Activated naive CD4-positive, alpha-beta T cell treated with anti-CD3 and anti-CD28 coated beads, Interleukin-2, amount 10 ng/mL, durations not matched to agents 7 days and 5 days (primary cell): ENCODE data around the gene GREB1.

Source experiments
- CTCF ChIA-PET: fragments of 350-600 bp; sonication (Branson Sonifier 250); formaldehyde crosslinking; loops from one replicate; lab custom pipeline; 2021; ENCODE audit warnings: antibody characterized with exemption; lab: Charles Lee
- DNase-seq: peaks from one replicate; pipeline ENCODE4 v3.0.0-alpha.2; 2020
- H3K27ac Mint-ChIP-seq: one replicate; pipeline ENCODE4 v1.8.0; 2021; ENCODE audit warnings: mild to moderate bottlenecking, moderate library complexity, mixed read lengths
- H3K27me3 Mint-ChIP-seq: one replicate; pipeline ENCODE4 v1.8.0; 2021; ENCODE audit warnings: mild to moderate bottlenecking, mixed read lengths
- H3K36me3 Mint-ChIP-seq: one replicate; pipeline ENCODE4 v1.8.0; 2021; ENCODE audit warnings: mixed read lengths
- H3K4me1 Mint-ChIP-seq: one replicate; pipeline ENCODE4 v1.8.0; 2021; ENCODE audit warnings: mixed read lengths
- H3K4me3 Mint-ChIP-seq: one replicate; pipeline ENCODE4 v1.8.0; 2021; ENCODE audit warnings: mild to moderate bottlenecking, moderate library complexity, mixed read lengths
- H3K9me3 Mint-ChIP-seq: one replicate; pipeline ENCODE4 v1.8.0; 2021; ENCODE audit warnings: mixed read lengths

Gene GREB1

GRCh38 chr2:11674983-11675382 is 141.1 kb downstream of the GREB1 start:
- DNase-seq: no peak
- Mint-ChIP-seq H3K27me3 (peaks cover 68% of the 10 kb centered on the region), H3K4me1 (peaks cover 2% of the 10 kb centered on the region), H3K4me3 (no peak overlapping the region), H3K36me3 (no peaks in the 10 kb centered on the region), H3K27ac (no peak overlapping the region), H3K9me3 (no peaks in the 10 kb centered on the region)
- CTCF ChIA-PET: no interaction called here

DNA sequence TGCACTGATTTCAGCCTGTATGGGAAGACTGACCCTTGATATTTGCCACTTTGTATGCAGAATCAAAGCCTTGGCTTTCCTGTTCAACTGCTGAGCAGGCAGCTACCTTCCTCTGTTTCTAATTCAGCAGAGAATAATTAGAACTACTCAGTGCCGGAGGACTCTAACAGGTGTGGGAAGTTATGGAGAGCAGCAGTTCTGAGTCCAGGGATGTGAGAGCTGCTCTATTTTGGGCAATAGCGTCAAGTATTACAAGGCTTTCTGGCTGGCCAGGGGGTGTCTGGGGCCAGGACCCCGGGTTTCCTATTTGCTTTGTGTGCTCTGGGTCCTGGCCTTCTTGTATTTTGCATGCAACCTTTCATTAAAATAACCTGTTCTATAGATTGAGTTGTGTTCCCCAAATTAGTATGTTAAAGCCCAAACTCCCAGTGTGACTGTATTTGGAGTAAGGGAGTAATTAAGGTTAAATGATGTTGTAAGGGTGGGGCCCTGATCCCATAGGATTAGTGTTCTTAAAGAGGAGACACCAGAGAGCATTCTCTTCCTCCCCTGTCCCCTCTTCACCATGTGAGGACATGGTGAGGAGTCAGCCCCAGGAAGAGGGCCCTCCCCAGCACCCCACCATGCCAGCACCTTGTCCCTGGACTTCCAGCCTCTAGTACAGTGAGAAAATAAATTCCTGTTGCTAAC is 141.7 kb downstream of the GREB1 start:
- CTCF ChIA-PET: interaction anchor here (1.9 kb wide), 1 partner anchor 10 kb away, joined by 5 read pairs; no protein-coding TSS in a partner anchor
- Mint-ChIP-seq H3K36me3 (no peaks in the 10 kb centered on the region), H3K9me3 (no peaks in the 10 kb centered on the region), H3K27me3 (peaks cover 68% of the 10 kb centered on the region), H3K4me1 (no peaks in the 10 kb centered on the region), H3K27ac (no peak overlapping the region), H3K4me3 (no peak overlapping the region)
- DNase-seq: no peak

- peaks cover 68% of the 10 kb centered on the region for H3K27me3 Mint-ChIP-seq
Measured at GRCh38 chr2:11676640-11677039, 142.8 kb downstream of the GREB1 start.

GRCh38 chr2:11677136-11678055 is 143.6 kb downstream of the GREB1 start:
- Mint-ChIP-seq H3K4me3 (no peak overlapping the region), H3K9me3 (no peaks in the 10 kb centered on the region), H3K27ac (no peak overlapping the region), H3K27me3 (peaks cover 71% of the 10 kb centered on the region), H3K4me1 (peaks cover 4% of the 10 kb centered on the region), H3K36me3 (no peaks in the 10 kb centered on the region)
- CTCF ChIA-PET: interaction anchor here (1.9 kb wide), 1 partner anchor 8 kb away, joined by 5 read pairs; no protein-coding TSS in a partner anchor
- DNase-seq: no peak

More at GRCh38 chr2:11676640-11677039, 142.8 kb downstream of the GREB1 start:
- Mint-ChIP-seq H3K27ac (no peak overlapping the region), H3K4me1 (no peaks in the 10 kb centered on the region), H3K36me3 (no peaks in the 10 kb centered on the region), H3K9me3 (no peaks in the 10 kb centered on the region), H3K4me3 (no peak overlapping the region)
- CTCF ChIA-PET: interaction anchor here (0.6 to 1.9 kb wide), 3 partner anchors 9 to 557 kb away, joined by 3 to 5 read pairs (median 4); no protein-coding TSS in a partner anchor
- no peak for DNase-seq

- Mint-ChIP-seq H3K4me1 (peaks cover 5% of the 10 kb centered on the region), H3K27ac (no peak overlapping the region), H3K9me3 (no peaks in the 10 kb centered on the region), H3K36me3 (no peaks in the 10 kb centered on the region), H3K27me3 (peaks cover 75% of the 10 kb centered on the region), H3K4me3 (no peak overlapping the region)
- CTCF ChIA-PET: interaction anchor here (20.4 kb wide), 1 partner anchor 104 kb away, joined by 362 read pairs; no protein-coding TSS in a partner anchor
- no peak for DNase-seq
Measured at GRCh38 chr2:11678306-11678960, 144.6 kb downstream of the GREB1 start.

DNA sequence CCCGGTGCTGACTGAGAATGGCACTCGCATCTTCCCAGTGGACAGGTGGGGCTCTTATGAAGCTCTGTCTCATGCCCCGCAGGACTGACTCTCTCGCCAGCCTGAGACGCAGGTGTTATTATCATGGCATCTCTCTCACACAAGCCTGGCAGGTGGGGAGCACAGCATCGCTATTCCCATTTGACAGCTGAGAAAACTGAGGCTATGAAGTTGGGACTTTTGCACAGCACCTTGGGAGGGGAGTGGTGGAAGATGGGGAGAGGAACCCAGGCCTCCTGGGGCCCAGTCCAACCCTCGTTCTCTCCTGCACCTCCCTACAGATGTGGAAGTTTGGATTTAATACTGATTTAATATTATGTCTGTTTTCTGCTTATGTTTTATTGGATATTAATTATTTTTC is 145.2 kb downstream of the GREB1 start:
- no peak for DNase-seq
- no peaks in the 10 kb centered on the region for H3K9me3 Mint-ChIP-seq
- H3K27ac Mint-ChIP-seq: no peak overlapping the region
- H3K4me3 Mint-ChIP-seq: no peak overlapping the region
- CTCF ChIA-PET: interaction anchor here (0.9 to 20.4 kb wide), 2 partner anchors 9 to 103 kb away, joined by 4 to 362 read pairs; no protein-coding TSS in a partner anchor
- peaks cover 79% of the 10 kb centered on the region for H3K27me3 Mint-ChIP-seq
- H3K4me1 Mint-ChIP-seq: peaks cover 5% of the 10 kb centered on the region
- H3K36me3 Mint-ChIP-seq: no peaks in the 10 kb centered on the region

DNA sequence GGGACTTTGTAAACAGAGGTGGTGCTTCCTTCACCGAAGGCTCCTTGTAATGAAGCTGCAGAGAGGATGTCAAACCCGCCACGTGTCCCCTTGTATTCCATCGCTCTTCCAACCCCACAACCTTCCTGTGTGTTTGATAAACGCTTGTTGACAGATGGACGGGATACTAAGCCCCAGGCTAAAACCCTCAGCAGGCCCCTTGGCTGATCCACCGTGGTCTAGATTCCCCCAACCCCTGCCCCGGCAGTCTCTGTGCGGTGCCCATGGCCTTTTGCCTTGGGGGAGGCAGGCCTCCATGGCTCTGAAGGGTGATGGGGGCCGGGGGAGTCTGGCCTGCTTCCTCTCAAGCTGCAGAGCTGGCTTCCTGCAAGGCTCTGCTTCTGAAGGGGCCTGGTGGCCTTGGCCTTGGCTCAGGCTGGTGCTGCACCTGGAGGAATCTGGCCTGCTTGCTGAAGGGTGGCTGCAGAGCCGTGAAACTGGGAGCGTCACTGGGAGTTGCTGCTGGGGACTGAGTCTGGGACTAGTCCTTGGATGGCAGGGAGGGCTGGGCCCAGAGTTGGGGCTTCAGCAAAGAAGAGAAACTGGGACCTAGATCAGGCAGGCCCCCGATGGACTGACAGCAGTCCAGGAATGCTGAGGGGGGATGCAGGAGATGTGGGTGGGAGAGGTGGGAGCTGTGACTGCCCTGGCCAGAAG is 145.8 kb downstream of the GREB1 start:
- Mint-ChIP-seq H3K4me3 (no peak overlapping the region), H3K36me3 (no peaks in the 10 kb centered on the region), H3K4me1 (peaks cover 5% of the 10 kb centered on the region), H3K9me3 (no peaks in the 10 kb centered on the region), H3K27me3 (peaks cover 76% of the 10 kb centered on the region), H3K27ac (no peak overlapping the region)
- CTCF ChIA-PET: interaction anchor here (0.9 to 20.4 kb wide), 3 partner anchors 8 to 103 kb away, joined by 4 to 362 read pairs (median 11); no protein-coding TSS in a partner anchor
- no peak for DNase-seq

DNA sequence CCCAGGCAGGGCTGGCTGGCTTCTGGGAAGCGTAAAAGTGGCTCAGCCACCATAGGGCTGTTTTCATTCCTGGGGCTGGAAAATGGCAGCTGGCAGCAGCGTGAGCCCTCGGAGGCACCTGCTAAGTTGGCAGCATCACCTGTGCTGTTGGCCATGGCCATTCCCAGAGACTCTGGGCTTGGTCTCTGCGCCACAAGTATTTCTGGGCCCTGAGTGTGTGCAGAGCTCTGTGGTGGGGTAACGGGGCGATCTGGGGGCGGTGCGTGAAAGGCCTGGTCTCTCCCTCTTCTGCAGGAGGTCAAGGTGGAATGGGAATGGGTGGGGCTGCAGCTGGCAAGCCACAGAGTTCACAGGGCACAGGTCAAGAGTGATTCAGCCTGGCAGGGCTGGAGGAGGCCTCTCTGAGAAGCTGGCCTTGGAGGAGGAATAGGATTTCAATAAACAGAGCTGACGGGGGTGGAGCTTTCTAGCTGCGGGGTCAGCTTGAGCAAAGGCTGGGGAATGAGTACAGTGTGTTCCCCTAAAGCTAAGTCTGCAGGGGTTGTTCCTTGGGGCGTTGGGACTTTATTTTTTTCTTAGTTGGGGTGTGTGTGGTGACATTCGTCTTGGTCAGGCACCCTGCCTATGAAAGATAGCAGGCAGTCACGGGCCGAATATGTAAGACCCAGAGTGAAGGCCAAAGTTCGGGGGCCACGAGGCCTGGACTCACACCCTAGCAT is 146.5 kb downstream of the GREB1 start:
- Mint-ChIP-seq H3K4me3 (no peak overlapping the region), H3K27ac (no peak overlapping the region), H3K4me1 (peaks cover 5% of the 10 kb centered on the region), H3K27me3 (peaks cover 76% of the 10 kb centered on the region), H3K36me3 (no peaks in the 10 kb centered on the region), H3K9me3 (no peaks in the 10 kb centered on the region)
- DNase-seq: no peak
- CTCF ChIA-PET: interaction anchor here (0.6 to 20.4 kb wide), 8 partner anchors 8 to 549 kb away, joined by 3 to 362 read pairs (median 4); no protein-coding TSS in a partner anchor

DNA sequence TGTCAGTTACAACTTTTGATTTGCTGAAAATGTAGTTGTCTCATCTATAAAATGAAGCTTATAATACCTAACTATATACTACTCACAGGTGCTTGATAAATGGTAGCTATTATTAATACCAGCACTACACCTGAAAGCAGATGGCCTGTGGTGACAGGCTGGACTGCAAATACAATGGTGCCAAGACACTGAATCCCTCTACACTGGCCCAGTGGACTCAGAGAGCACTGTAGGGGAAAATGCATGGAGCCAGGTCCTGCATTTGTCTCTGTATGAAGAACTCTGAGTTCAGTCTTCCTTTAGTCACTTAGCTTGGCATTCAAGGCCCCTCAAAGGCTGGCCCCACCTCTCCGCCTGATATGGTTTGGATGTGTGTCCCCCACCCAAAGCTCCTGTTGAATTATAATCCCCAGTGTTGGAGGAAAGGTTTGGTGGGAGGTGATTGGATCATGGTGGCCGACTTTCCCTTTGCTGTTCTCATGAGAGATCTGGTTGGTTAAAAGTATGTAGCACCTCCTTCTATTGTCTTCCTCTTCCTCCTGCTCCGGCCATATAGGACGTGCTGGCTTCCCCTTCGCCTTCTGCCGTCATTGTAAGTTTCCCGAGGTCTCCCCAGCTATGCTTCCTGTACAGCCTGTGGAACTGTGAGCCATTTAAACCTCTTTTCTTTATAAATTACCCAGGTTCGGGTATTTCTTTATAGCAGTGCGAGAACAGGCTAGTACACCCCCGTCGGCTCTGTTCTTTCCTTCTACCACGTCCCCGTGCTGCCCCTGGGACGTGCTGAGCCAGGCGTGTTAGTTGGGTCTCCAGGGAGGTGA is 147.3 kb downstream of the GREB1 start:
- H3K27me3 Mint-ChIP-seq: peaks cover 79% of the 10 kb centered on the region
- peaks cover 5% of the 10 kb centered on the region for H3K4me1 Mint-ChIP-seq
- CTCF ChIA-PET: interaction anchor here (0.6 to 20.4 kb wide), 8 partner anchors 10 to 549 kb away, joined by 3 to 362 read pairs (median 4); no protein-coding TSS in a partner anchor
- H3K36me3 Mint-ChIP-seq: no peaks in the 10 kb centered on the region
- H3K9me3 Mint-ChIP-seq: no peaks in the 10 kb centered on the region
- H3K27ac Mint-ChIP-seq: no peak overlapping the region
- no peak overlapping the region for H3K4me3 Mint-ChIP-seq
- DNase-seq: no peak

DNA sequence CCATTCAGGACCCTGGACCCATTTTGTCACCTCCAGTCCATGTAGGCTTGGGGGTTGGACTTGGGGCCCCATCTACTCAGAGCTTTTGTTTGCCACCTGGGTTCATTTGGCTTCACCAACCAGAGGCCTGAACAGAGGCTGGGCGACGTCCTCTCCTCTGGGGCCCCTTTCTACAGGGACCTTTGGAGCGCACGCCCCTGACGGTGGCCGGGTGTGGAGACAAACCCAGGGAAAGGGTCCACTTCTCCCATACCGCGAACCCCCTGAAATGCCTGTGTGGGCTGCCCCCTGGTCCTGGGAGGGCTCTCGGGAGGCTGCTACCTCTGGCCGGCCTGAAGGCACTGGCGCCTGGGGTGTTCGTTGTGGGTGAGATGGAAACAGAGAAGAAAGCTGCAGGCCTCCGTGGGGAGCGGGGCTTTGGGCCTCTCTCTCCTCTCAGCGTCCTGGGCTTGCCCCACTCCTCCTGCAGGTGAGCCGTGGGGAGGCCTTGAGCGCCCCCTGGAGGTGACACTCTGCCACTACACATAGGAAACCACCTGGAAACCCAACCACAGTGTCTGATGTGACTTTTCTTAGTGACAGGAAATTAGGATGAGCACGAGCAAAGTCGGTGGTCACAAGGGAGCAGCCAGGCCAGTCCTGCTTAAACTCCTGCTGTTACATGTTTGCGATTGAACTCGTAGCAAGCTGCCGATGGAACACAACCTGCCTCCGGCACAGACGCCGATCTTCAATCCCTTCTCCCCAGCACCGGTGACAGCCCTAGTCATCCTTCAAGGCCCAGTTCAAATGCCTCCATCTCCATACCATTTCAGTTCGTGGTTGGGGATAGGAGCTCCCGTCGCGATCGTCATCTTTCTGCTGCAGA is 148.1 kb downstream of the GREB1 start:
- Mint-ChIP-seq H3K4me1 (peaks cover 5% of the 10 kb centered on the region), H3K36me3 (no peaks in the 10 kb centered on the region), H3K27ac (no peak overlapping the region), H3K4me3 (no peak overlapping the region), H3K9me3 (no peaks in the 10 kb centered on the region), H3K27me3 (peaks cover 79% of the 10 kb centered on the region)
- peak; percentile 76 for DNase-seq
- CTCF ChIA-PET: interaction anchor here (0.6 to 20.4 kb wide), 9 partner anchors 11 to 550 kb away, joined by 3 to 362 read pairs (median 5); a partner anchor contains a TSS

DNA sequence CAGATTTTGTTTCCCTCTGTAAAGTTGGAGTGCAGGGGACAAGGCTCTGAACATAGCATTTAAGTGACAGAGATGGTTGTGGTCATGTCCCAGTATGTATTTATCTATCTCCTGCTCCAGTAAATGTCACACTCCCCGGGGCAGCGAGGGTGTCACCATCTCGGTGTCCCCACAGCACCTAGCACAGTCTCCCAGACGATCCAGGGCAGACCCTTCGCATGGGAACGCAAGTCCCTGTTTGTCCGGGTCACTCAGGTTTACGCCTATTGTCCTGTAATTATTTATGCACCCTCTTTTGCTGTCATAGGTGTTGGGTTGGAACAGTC is 148.7 kb downstream of the GREB1 start:
- CTCF ChIA-PET: interaction anchor here (0.6 to 20.4 kb wide), 6 partner anchors 11 to 550 kb away, joined by 3 to 362 read pairs (median 6); a partner anchor contains a TSS
- Mint-ChIP-seq H3K27ac (no peak overlapping the region), H3K27me3 (peaks cover 79% of the 10 kb centered on the region), H3K36me3 (no peaks in the 10 kb centered on the region), H3K9me3 (no peaks in the 10 kb centered on the region), H3K4me3 (no peak overlapping the region), H3K4me1 (peaks cover 8% of the 10 kb centered on the region)
- DNase-seq: no peak
